GM23248 (cell line): ENCODE measurements around the gene RAMACL. TPM values are rescaled to one million over a fixed set of nuclear protein-coding genes. Genes with fewer than 3 reads are reported as not detected.
"Not testable (repeated sequence)": the region's sequence is repeated elsewhere in the genome, so short reads cannot be mapped to it uniquely, and the experiment has no call there.

Experiments used
- DNase-seq: peaks from one replicate; pipeline ENCODE4 v3.0.0-alpha.2; 2015
- H2AFZ ChIP-seq: fragments of 200-600 bp; sonication (generic); 2 replicates; pipeline ENCODE4 v1.6.1; 2016; ENCODE audit warnings: antibody characterized with exemption
- H3F3A ChIP-seq: fragments of 200-600 bp; sonication (generic); 2 replicates; pipeline ENCODE4 v1.6.1; 2016; ENCODE audit warnings: mild to moderate bottlenecking, antibody characterized with exemption, mixed run types; ENCODE audit not compliant: insufficient read depth
- H3K27ac ChIP-seq: fragments of 200-600 bp; sonication (generic); 2 replicates; pipeline ENCODE4 v1.5.1; 2016; ENCODE audit warnings: mild to moderate bottlenecking
- H3K27me3 ChIP-seq: fragments of 200-600 bp; sonication (generic); replicated peaks from 2 replicates; pipeline ENCODE4 v1.6.1; 2016; ENCODE audit warnings: mild to moderate bottlenecking; ENCODE audit not compliant: insufficient read depth
- H3K36me3 ChIP-seq: fragments of 200-600 bp; sonication (generic); 2 replicates; pipeline ENCODE4 v1.6.1; 2016; ENCODE audit warnings: low read depth, mild to moderate bottlenecking
- H3K4me1 ChIP-seq: fragments of 200-600 bp; sonication (generic); 2 replicates; pipeline ENCODE4 v1.6.1; 2016; ENCODE audit warnings: mild to moderate bottlenecking; ENCODE audit not compliant: insufficient read depth
- H3K4me2 ChIP-seq: fragments of 200-600 bp; sonication (generic); one replicate; pipeline ENCODE4 v1.6.1; 2016; ENCODE audit warnings: mild to moderate bottlenecking; ENCODE audit not compliant: unreplicated experiment
- H3K4me3 ChIP-seq: fragments of 200-600 bp; sonication (generic); 2 replicates; pipeline ENCODE4 v1.5.1; 2016; ENCODE audit warnings: mild to moderate bottlenecking
- H3K79me2 ChIP-seq: fragments of 200-600 bp; sonication (generic); 2 replicates; pipeline ENCODE4 v1.6.1; 2016; ENCODE audit warnings: mild to moderate bottlenecking; ENCODE audit not compliant: insufficient read depth
- H3K9ac ChIP-seq: fragments of 200-600 bp; sonication (generic); 2 replicates; pipeline ENCODE4 v1.6.1; 2016; ENCODE audit warnings: mild to moderate bottlenecking
- H3K9me2 ChIP-seq: fragments of 200-600 bp; sonication (generic); 2 replicates; pipeline ENCODE4 v1.6.1; 2016; ENCODE audit warnings: mixed run types, mild to moderate bottlenecking, moderate library complexity; ENCODE audit not compliant: insufficient read depth
- H3K9me3 ChIP-seq: fragments of 200-600 bp; sonication (generic); one replicate; pipeline ENCODE4 v1.6.1; 2017; ENCODE audit warnings: low read depth
- H4K20me1 ChIP-seq: fragments of 200-600 bp; sonication (generic); 2 replicates; pipeline ENCODE4 v1.6.0; 2016; ENCODE audit not compliant: insufficient read depth
- EZH2 ChIP-seq: fragments of 200-600 bp; sonication (generic); IDR thresholded peaks from 2 replicates; pipeline ENCODE4 v1.6.1; 2018; ENCODE audit warnings: antibody characterized with exemption, mild to moderate bottlenecking; ENCODE audit not compliant: insufficient read depth, poor library complexity, severe bottlenecking
- EZH2phosphoT487 ChIP-seq: fragments of 200-600 bp; sonication (generic); IDR thresholded peaks from 2 replicates; pipeline ENCODE4 v1.6.1; 2018; ENCODE audit warnings: antibody characterized with exemption, moderate library complexity, mild to moderate bottlenecking, low read depth; ENCODE audit not compliant: insufficient read depth
- WGBS, 2 experiments: methylation state at CpG; one replicate each; pipeline ENCODE4 v1.1.6; 2015 to 2017; ENCODE audit warnings: low lambda C conversion rate in 2 of 2, low coverage in 1 of 2; ENCODE audit errors: missing lambda C conversion rate in 2 of 2; 5-methylcytosine and 5-hydroxymethylcytosine counted together
- in situ Hi-C: fragments of 300-500 bp; cut with MboI; formaldehyde crosslinking; loops from 2 replicates; pipeline ENCODE4 v1.15.0; 2020
- polyA plus RNA-seq: library from polyadenylated mRNA; unstranded; fragments of >200 nt; fragmentation: Nextera tagmentation; extraction: Ambion mirVana; gene quantifications from 2 replicates; pipeline ENCODE4 v1.2.1, GENCODE V29; 2016
- total RNA-seq: library from RNA; depleted of rRNA; stranded (reverse); fragments of >200 nt; shearing (Covaris generic); gene quantifications from 2 replicates; pipeline ENCODE4 v1.2.3, GENCODE V29; 2014

The RAMACL gene
- total and polyA plus RNA-seq, 2 experiments from 2014 or later: 0.31 to 2.1 TPM

GRCh38 chr6:166584853-166585429, 1.5 kb downstream of the RAMACL start:
- H3K79me2 ChIP-seq: peaks cover 75% of the 10 kb centered on the region
- H3K27ac ChIP-seq: peak overlapping the region; percentile 71
- 43 to 46% methylated on average over 12 of the region's 12 CpGs for WGBS, 2 experiments

DNA sequence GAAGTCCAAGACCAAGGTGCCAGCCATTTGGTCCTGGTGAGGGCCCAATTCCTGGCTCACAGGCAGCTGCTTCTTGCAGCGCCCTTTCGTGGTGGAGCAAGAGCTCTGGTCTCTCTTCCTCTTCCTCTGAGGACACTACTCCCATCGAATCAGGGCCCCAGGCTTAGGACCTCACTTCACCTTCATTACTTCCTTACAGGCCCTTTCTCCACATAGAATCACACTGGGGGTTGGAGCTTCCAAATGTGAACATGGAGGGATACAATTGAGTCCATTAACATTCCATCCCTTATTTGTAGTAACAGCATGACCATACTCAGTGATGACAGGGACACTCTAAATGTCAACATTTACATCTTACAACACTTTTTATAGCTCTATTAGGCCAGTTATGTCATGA, 2.3 kb downstream of the RAMACL start:
- 0 out of 2 replicates have a peak, but pooled peaks have one; percentile 78 for TF ChIP-seq EZH2phosphoT487
- no peak for TF ChIP-seq EZH2
- peaks cover 9% of the 10 kb centered on the region for H3F3A ChIP-seq
- peak overlapping the region; percentile 60 for H3K9ac ChIP-seq
- WGBS, 2 experiments: 68 to 70% methylated on average over 3 of the region's 3 CpGs
- in situ Hi-C loops: no loop called here
- H3K27ac ChIP-seq: peak overlapping the region; percentile 71
- peaks cover 75% of the 10 kb centered on the region for H3K79me2 ChIP-seq
- no peaks in the 10 kb centered on the region for H3K27me3 ChIP-seq
- no peaks in the 10 kb centered on the region for H4K20me1 ChIP-seq
- peaks cover 22% of the 10 kb centered on the region for H3K4me1 ChIP-seq
- peak overlapping the region; percentile 45 for H3K4me2 ChIP-seq
- H3K9me2 ChIP-seq: no peaks in the 10 kb centered on the region
- no peak overlapping the region for H3K4me3 ChIP-seq
- no peak overlapping the region for H2AFZ ChIP-seq
- DNase-seq: peak; percentile 41
- no peaks in the 10 kb centered on the region for H3K9me3 ChIP-seq
- H3K36me3 ChIP-seq: no peaks in the 10 kb centered on the region

More at GRCh38 chr6:166584853-166585429, 1.5 kb downstream of the RAMACL start:
- Histone ChIP-seq H3F3A (peaks cover 9% of the 10 kb centered on the region), H2AFZ (no peak overlapping the region), H3K27me3 (no peaks in the 10 kb centered on the region), H3K9me3 (no peaks in the 10 kb centered on the region), H3K4me3 (no peak overlapping the region), H3K9me2 (no peaks in the 10 kb centered on the region), H3K4me2 (peak overlapping the region; percentile 45), H3K36me3 (no peaks in the 10 kb centered on the region), H3K9ac (peak overlapping the region; percentile 71), H4K20me1 (no peaks in the 10 kb centered on the region), H3K4me1 (peaks cover 30% of the 10 kb centered on the region)
- peak; percentile 87 for DNase-seq
- in situ Hi-C loops: no loop called here
- TF ChIP-seq EZH2 (no peak), EZH2phosphoT487 (no peak)

- Histone ChIP-seq H3K9me3 (no peaks in the 10 kb centered on the region), H3K27me3 (no peaks in the 10 kb centered on the region), H4K20me1 (no peaks in the 10 kb centered on the region), H3K9me2 (no peaks in the 10 kb centered on the region), H3K4me3 (no peak overlapping the region), H3F3A (peaks cover 9% of the 10 kb centered on the region), H3K27ac (no peak overlapping the region), H3K9ac (no peak overlapping the region), H2AFZ (no peak overlapping the region), H3K36me3 (no peaks in the 10 kb centered on the region), H3K4me1 (peaks cover 15% of the 10 kb centered on the region), H3K4me2 (no peak overlapping the region), H3K79me2 (peaks cover 70% of the 10 kb centered on the region)
- in situ Hi-C loops: no loop called here
- no peak for TF ChIP-seq EZH2
- no peak for TF ChIP-seq EZH2phosphoT487
- WGBS, 2 experiments: 92 to 93% methylated on average over 15 of the region's 15 CpGs
- DNase-seq: no peak
These were observed 3.1 kb downstream of the RAMACL start for GRCh38 chr6:166583230-166583965.

GRCh38 chr6:166582258-166582657, 4.2 kb downstream of the RAMACL start:
- Histone ChIP-seq H3K9me3 (no peaks in the 10 kb centered on the region), H3K4me2 (no peak overlapping the region), H3K36me3 (no peaks in the 10 kb centered on the region), H3K4me1 (peaks cover 15% of the 10 kb centered on the region), H3K9ac (no peak overlapping the region), H3F3A (peaks cover 9% of the 10 kb centered on the region), H3K9me2 (no peaks in the 10 kb centered on the region), H4K20me1 (no peaks in the 10 kb centered on the region), H3K4me3 (no peak overlapping the region), H3K27me3 (no peaks in the 10 kb centered on the region), H3K27ac (no peak overlapping the region), H3K79me2 (peaks cover 60% of the 10 kb centered on the region), H2AFZ (no peak overlapping the region)
- 70 to 76% methylated on average over 6 of the region's 6 CpGs for WGBS, 2 experiments
- TF ChIP-seq EZH2 (no peak), EZH2phosphoT487 (no peak)
- in situ Hi-C loops: no loop called here
- peak; percentile 43 for DNase-seq

DNA sequence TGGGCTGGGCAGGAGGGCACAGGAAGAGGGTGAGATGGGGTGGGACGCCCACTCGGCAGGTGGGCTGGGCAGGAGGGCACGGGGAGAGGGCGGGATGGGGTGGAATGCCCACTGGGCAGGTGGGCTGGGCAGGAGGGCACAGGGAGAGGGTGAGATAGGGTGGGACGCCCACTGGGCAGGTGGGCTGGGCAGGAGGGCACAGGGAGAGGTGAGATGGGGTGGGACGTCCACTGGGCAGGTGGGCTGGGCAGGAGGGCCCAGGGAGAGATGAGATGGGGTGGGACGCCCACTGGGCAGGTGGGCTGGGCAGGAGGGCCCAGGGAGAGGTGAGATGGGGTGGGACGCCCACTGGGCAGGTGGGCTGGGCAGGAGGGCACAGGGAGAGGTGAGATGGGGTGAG, 4.7 kb downstream of the RAMACL start:
- Histone ChIP-seq H3K79me2 (peaks cover 57% of the 10 kb centered on the region), H3K4me1 (peaks cover 15% of the 10 kb centered on the region)
- H2AFZ ChIP-seq, H4K20me1 ChIP-seq, in situ Hi-C loops, H3K9me3 ChIP-seq, H3K27me3 ChIP-seq, H3K4me3 ChIP-seq, H3K9ac ChIP-seq, H3K27ac ChIP-seq, H3F3A ChIP-seq, H3K4me2 ChIP-seq, H3K9me2 ChIP-seq, H3K36me3 ChIP-seq, DNase-seq: not testable (repeated sequence)
- WGBS, 2 experiments: 92% methylated on average over 8 of the region's 8 CpGs; no CpG with 5 or more reads in 1 of the 2 experiments
